HG02763 (cell line): ENCODE data around the gene ANXA9.

Source experiments
- ATAC-seq: cut with Tn5 transposase; IDR thresholded peaks from one replicate; pipeline ENCODE4 v1.9.1; 2021; ENCODE audit warnings: mild to moderate bottlenecking, moderate library complexity; ENCODE audit not compliant: unreplicated experiment

ANXA9 gene

DNA sequence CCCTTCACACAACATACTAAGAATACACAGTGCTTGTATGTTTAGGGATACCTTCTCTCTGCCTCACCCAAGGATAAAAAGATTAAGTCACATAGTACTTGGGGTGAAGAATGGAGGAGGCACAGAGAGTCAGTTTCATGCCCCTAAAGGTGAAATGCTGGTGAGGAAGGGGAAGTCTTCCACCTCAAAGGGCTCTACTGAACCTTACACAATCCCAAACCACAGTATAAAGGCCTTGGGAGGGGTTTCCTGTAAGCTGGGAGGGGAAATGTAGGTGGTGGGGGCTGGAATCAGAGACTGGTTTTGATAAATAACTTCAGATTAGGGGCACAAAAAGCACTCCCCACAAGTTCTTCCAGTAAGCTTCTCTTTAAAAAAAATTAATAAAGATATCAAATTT, 21.1 kb downstream of the ANXA9 start:
- ATAC-seq, result no peak

- no peak for ATAC-seq
Measured at GRCh38 chr1:151005729-151006319, 23.7 kb downstream of the ANXA9 start.

GRCh38 chr1:151006327-151007052, 24.4 kb downstream of the ANXA9 start, which contains the start of gene MINDY1:
TSS of gene MINDY1 (minus strand) at chr1:151006902. CDS start at chr1:151002617, 4,285 bp downstream.
- no peak for ATAC-seq

- no peak for ATAC-seq
Measured at GRCh38 chr1:151007853-151008243, 25.8 kb downstream of the ANXA9 start.

GRCh38 chr1:151008244-151009205, 26.4 kb downstream of the ANXA9 start, which contains the start of gene PRUNE1:
TSS of gene PRUNE1 (plus strand) at chr1:151008449. CDS start at chr1:151008633, 184 bp downstream.
- ATAC-seq, result peak; percentile 84

DNA sequence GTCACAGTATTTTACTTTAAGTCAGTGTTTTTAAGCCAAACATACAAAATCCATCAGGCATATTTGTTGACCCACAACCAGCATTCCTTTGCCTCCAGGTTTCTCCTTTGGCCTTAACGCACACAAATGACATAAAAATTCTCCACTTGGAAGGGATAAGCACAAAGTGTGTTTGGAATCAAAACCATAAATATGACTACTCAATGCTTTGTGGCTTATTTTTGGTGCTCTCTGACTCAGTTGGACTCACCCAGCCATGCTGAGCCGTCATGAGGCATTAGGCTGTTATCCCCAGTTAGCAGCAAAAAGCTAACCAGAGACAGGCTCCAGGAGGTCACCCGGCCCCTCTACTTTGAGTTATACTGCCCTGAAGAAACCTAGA, 27.1 kb downstream of the ANXA9 start:
- no peak for ATAC-seq

GRCh38 chr1:151009674-151010345, 27.7 kb downstream of the ANXA9 start:
- no peak for ATAC-seq

- no peak for ATAC-seq
Measured at GRCh38 chr1:151010346-151010726, 28.2 kb downstream of the ANXA9 start.

DNA sequence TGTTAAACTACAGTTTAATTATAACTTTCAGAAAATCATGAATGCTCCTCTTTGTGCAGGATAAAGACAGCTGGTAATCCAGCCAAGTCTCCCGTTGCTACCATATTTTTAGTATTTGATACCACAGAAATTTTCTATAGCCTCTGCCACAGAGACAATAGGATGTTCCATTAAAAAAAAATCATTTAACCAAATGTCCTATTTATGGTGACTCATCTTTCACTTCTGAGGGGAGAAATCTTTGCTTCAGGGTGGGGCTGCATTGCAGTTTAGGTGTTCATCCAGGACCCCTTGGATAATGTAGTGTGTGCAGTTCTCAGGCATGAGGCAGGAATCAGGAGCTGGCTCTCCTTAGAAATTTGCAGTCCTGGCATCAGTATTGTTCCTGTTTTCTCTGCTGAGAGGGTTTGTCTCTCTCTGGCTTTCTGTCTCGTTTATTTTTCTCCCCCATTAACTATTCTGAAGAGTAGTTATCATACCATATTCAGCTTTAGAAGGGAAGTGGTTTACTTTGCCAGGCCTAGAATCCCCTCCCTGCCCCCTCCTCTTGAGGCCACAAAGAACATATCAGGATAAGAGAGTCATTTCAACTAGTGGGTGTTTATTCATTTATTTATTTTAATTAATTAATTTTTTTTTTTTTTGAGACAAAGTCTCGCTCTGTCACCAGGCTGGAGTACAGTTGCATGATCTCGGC, 29.2 kb downstream of the ANXA9 start:
- ATAC-seq, result no peak

GRCh38 chr1:151012684-151013471, 30.8 kb downstream of the ANXA9 start:
- no peak for ATAC-seq

DNA sequence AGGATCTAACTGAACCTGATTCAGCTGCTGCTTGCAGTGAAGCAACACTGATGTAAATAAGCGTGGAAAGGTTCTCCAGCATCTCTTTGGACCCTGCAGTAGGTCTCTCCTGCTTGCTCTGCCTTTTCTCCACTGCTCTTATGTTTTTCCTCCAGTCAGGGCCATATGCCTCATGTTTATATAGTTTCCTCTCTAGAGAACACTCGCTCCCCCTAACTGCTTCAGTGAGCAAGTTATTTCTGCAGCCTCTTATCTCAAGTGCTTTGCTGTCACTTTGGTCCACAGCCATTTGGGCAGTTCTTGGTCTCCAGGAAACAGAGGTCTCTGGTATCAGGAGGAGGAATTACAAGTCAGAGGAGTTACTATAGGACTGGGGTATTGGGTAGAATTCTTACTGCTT, 31.4 kb downstream of the ANXA9 start:
- no peak for ATAC-seq

DNA sequence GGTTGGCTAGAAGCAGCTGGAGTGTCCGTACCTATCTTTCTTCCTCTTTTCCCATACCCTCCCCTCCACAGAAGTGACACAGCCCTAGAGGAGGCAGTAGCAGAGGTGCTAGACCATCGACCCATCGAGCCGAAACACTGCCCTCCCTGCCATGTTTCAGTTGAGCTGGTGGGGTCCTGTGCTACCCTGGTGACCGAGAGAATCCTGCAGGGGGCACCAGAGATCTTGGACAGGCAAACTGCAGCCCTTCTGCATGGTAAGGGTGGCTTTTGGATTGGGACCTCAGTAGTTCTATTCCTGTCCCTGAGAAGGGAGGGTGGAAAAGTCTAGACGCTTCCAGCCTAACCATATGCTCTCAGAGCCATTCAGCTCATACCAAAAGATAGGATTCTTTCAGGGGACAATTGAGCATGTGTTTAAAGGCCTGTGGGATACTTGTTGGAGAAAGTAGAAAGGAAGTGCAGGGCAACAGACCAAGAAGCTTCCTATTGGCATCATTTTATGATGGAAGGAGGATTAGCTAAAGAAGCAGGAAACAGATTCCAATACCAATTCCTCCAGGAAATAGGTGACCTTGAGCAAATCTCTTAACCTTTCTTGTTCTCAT, 42.6 kb downstream of the ANXA9 start:
- no peak for ATAC-seq

DNA sequence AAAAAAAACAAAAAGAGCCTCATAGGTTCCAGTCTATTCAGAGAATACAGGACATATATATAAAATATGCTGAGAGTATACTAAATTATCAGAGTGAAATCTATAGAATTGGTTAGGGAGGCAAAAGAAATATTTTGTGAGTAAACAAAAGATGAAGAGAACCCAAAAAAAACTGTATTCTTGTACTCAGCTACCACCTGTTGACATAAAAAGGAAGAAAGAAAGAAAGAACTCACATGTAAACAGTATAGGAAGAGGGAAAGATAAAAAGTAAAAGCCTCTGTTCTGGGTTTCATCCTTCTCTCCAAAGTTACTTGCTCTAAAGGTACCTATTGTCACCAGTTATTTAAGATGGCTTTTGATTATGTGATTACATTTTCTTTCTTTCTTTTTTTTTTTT, 44.4 kb downstream of the ANXA9 start:
- ATAC-seq, result no peak

DNA sequence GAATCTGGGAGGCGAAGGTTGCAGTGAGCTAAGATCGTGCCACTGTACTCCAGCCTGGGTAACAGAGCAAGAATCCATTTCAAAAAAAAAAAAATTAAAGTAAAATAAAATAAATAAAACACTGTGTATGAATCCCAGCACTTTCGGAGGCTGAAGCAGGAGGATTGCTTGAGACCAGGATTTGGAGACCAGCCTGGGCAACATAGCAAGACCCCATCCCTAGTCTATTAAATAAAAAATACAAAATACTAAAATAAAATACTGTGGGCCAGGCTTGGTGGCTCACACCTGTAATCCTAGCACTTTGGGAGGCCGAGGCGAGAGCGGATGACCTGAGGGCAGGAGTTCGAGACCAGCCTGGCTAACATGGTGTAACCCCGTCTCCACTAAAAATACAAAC, 50.1 kb downstream of the ANXA9 start:
- no peak for ATAC-seq

GRCh38 chr1:151035167-151035566, 53.1 kb downstream of the ANXA9 start:
- ATAC-seq, result no peak

- no peak for ATAC-seq
Measured at GRCh38 chr1:151036356-151036755, 54.3 kb downstream of the ANXA9 start, which contains the start of gene BNIPL. TSS of gene BNIPL (plus strand) at chr1:151036586. CDS start at chr1:151036726, 140 bp downstream.

DNA sequence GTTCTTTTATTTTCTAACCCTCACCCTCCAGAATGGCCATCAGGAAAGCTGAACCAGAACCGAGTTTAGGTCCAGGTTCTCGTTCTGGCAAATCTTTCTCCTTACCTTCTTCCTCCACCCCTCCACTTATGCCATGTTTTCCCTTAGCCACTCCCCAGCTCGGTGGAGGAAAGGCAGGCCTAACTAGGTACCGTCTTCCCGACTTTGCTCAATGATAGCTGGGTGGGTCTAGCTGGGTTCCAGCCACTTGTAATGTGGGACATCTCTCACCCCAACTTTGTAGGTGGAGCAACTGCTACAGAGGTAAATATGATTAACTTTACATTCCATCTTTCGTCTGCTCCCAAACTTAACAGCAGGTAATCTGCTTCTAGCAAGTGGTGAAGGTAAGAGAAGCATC, 54.9 kb downstream of the ANXA9 start:
- ATAC-seq, result no peak

DNA sequence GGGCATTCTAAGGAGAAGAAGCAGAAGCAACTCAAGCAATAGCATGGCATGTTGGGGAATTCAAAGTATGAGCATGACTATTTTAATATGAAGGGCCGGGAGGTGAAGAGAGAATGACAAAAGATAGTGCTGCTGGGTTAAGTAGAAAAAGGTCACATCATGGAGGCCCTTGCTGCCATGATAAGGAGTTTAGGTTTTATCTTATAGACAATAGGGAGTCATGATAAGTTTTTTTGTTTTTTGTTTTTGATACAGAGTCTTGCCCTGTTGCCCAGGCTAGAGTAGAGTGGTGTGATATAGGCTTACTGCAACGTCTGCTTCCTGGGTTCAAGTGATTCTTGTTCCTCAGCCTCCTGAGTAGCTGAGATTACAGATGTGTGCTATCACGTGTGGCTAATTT, 57.4 kb downstream of the ANXA9 start:
- no peak for ATAC-seq

DNA sequence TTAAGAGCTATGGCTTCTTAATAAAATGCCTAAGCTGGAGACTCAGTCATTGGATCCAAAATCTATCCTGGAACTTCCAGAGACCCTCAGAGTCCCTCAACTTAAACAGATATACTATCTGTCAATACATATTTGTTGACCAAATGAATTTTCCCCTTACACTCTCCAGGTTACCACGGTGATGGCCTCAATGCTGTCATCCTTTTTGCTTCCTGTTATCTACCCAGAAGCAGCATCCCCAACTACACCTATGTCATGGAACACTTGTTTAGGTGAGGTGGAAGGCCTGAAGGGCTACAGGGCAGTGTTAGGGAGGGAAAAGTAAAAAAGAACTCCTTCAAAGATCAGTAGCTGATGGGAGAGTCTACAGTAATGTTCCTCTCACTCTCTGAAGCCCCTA, 61.1 kb downstream of the ANXA9 start:
- ATAC-seq, result no peak
